H1 (cell line): ENCODE measurements around the gene S100A14. TPM values are rescaled to one million over a fixed set of nuclear protein-coding genes. Genes with fewer than 3 reads are reported as not detected.

Experiments
- CTCF ChIA-PET: fragments of 300-600 bp; sonication (Branson Sonifier 250); formaldehyde crosslinking; loops from one replicate; lab custom pipeline; 2021; ENCODE audit not compliant: partially characterized antibody; lab: Charles Lee
- POLR2A ChIA-PET: fragments of 300-600 bp; sonication (Branson Sonifier 250); formaldehyde crosslinking; loops from one replicate; lab custom pipeline; 2021; ENCODE audit warnings: inconsistent platforms; ENCODE audit not compliant: partially characterized antibody; lab: Charles Lee
- DNase-seq, 2 experiments: peaks; one replicate each; pipeline versions ENCODE4 v3.0.0 to v3.0.0-alpha.2; 2010 to 2022; ENCODE audit warnings: low spot score in 2 of 2, low read depth in 1 of 2, mixed read lengths in 1 of 2
- FAIRE-seq: peaks from 2 replicates; lab custom pipeline; 2011; peaks lifted over from hg19 to GRCh38; lab: Jason Lieb, UNC
- H2AFZ ChIP-seq: 2 replicates; pipeline ENCODE4 v1.8.1; 2012; ENCODE audit warnings: low read length, inconsistent platforms
- H2AK5ac ChIP-seq: 2 replicates; pipeline ENCODE4 v1.6.1; 2013; ENCODE audit warnings: low read depth, low read length
- H2BK120ac ChIP-seq: replicated peaks from 2 replicates; pipeline ENCODE3; 2013; ENCODE audit warnings: low read depth, low read length, inconsistent platforms
- H2BK12ac ChIP-seq: 2 replicates; pipeline ENCODE4 v1.6.1; 2013; ENCODE audit warnings: low read depth, low read length
- H2BK15ac ChIP-seq: 2 replicates; pipeline ENCODE4 v1.6.1; 2013; ENCODE audit warnings: low read length
- H2BK20ac ChIP-seq: 2 replicates; pipeline ENCODE4 v1.6.1; 2013; ENCODE audit warnings: low read length
- H2BK5ac ChIP-seq: 2 replicates; pipeline ENCODE4 v1.6.1; 2013; ENCODE audit warnings: low read depth, low read length
- H3K14ac ChIP-seq: 2 replicates; pipeline ENCODE4 v1.6.1; 2013; ENCODE audit warnings: inconsistent platforms; ENCODE audit not compliant: insufficient read length
- H3K18ac ChIP-seq: 2 replicates; pipeline ENCODE4 v1.6.1; 2013; ENCODE audit warnings: low read length; ENCODE audit errors: extremely low read depth
- H3K23ac ChIP-seq: 2 replicates; pipeline ENCODE4 v1.6.1; 2013; ENCODE audit warnings: inconsistent platforms; ENCODE audit not compliant: insufficient read length
- H3K23me2 ChIP-seq: 2 replicates; pipeline ENCODE4 v1.6.1; 2013; ENCODE audit warnings: low read depth, low read length
- H3K27ac ChIP-seq: 2 replicates; pipeline ENCODE4 v1.6.1; 2011; ENCODE audit warnings: low read depth, low read length, inconsistent platforms
- H3K27me3 ChIP-seq, 4 experiments: replicated peaks in 1 of 4; 1 replicate in 1 of 4; 2 replicates in 3 of 4; pipeline versions ENCODE4 v1.6.1 to v1.8.1; 2011 to 2013; ENCODE audit warnings: low read length in 3 of 4, mild to moderate bottlenecking in 3 of 4, inconsistent platforms in 2 of 4, mixed read lengths in 2 of 4, moderate library complexity in 1 of 4; ENCODE audit not compliant: control insufficient read depth in 3 of 4, insufficient read depth in 3 of 4; ENCODE audit errors: extremely low read depth in 1 of 4
- H3K36me3 ChIP-seq, 4 experiments: 2 replicates each; pipeline versions ENCODE4 v1.6.1 to v1.8.1; 2011 to 2013; ENCODE audit warnings: mild to moderate bottlenecking in 4 of 4, low read length in 3 of 4, moderate library complexity in 2 of 4, control low read depth in 1 of 4, inconsistent platforms in 1 of 4; ENCODE audit not compliant: insufficient read depth in 4 of 4, control insufficient read depth in 2 of 4
- H3K4ac ChIP-seq: replicated peaks from 2 replicates; pipeline ENCODE3; 2013; ENCODE audit warnings: low read length, low read depth, mixed read lengths, inconsistent platforms; ENCODE audit not compliant: insufficient read length
- H3K4me1 ChIP-seq, 4 experiments: replicated peaks in 1 of 4; 1 replicate in 1 of 4; 2 replicates in 3 of 4; pipeline versions ENCODE4 v1.6.1 to v1.8.1; 2011 to 2013; ENCODE audit warnings: low read length in 3 of 4, inconsistent platforms in 2 of 4, mixed read lengths in 1 of 4; ENCODE audit not compliant: insufficient read depth in 4 of 4, control insufficient read depth in 3 of 4
- H3K4me2 ChIP-seq, 2 experiments: 2 replicates each; pipeline versions ENCODE4 v1.6.1 to v1.8.1; 2011 to 2013; ENCODE audit warnings: low read depth in 2 of 2, low read length in 2 of 2, control low read depth in 1 of 2, inconsistent platforms in 1 of 2, mild to moderate bottlenecking in 1 of 2; ENCODE audit not compliant: insufficient read depth in 1 of 2
- H3K4me3 ChIP-seq, 4 experiments: fragments of 200-600, 300-600 bp in 1 of 4; sonication (generic), shearing (Covaris generic), sonication (Bioruptor Twin) in 1 of 4; 2 replicates each; pipeline versions ENCODE4 v1.5.1 to v1.8.1; 2011 to 2016; ENCODE audit warnings: low read length in 4 of 4, low read depth in 3 of 4, control low read depth in 2 of 4, inconsistent platforms in 2 of 4, mild to moderate bottlenecking in 2 of 4, mixed read lengths in 1 of 4, moderate library complexity in 1 of 4; ENCODE audit not compliant: insufficient read depth in 2 of 4; ENCODE audit errors: extremely low read depth in 1 of 4
- H3K56ac ChIP-seq: replicated peaks from 2 replicates; pipeline ENCODE3; 2013; ENCODE audit warnings: low read depth, mild to moderate bottlenecking, mixed read lengths, low read length, inconsistent platforms; ENCODE audit not compliant: insufficient read length
- H3K79me1 ChIP-seq: 2 replicates; pipeline ENCODE4 v1.6.1; 2013; ENCODE audit warnings: low read depth, low read length, control low read depth
- H3K79me2 ChIP-seq, 2 experiments: 2 replicates each; pipeline versions ENCODE4 v1.6.1 to v1.8.1; 2012 to 2013; ENCODE audit warnings: low read length in 2 of 2, mild to moderate bottlenecking in 2 of 2, inconsistent platforms in 1 of 2; ENCODE audit not compliant: insufficient read depth in 2 of 2, control insufficient read depth in 1 of 2
- H3K9ac ChIP-seq, 4 experiments: replicated peaks in 1 of 4; 1 replicate in 1 of 4; 2 replicates in 3 of 4; pipeline versions ENCODE4 v1.6.1 to v1.8.1; 2011 to 2013; ENCODE audit warnings: low read depth in 3 of 4, low read length in 3 of 4, control low read depth in 2 of 4, mild to moderate bottlenecking in 2 of 4, moderate library complexity in 2 of 4, inconsistent platforms in 1 of 4; ENCODE audit errors: extremely low read depth in 1 of 4
- H3K9me3 ChIP-seq, 2 experiments: 2 replicates each; pipeline versions ENCODE4 v1.6.1 to v1.8.1; 2012 to 2013; ENCODE audit warnings: mild to moderate bottlenecking in 2 of 2, moderate library complexity in 2 of 2, control low read depth in 1 of 2, inconsistent platforms in 1 of 2, low read depth in 1 of 2, low read length in 1 of 2, mixed read lengths in 1 of 2; ENCODE audit not compliant: insufficient read depth in 2 of 2
- H4K20me1 ChIP-seq, 2 experiments: replicated peaks in 1 of 2; 2 replicates each; pipeline versions ENCODE3 to v1.8.1; 2011 to 2013; ENCODE audit warnings: inconsistent platforms in 2 of 2, low read length in 2 of 2, mild to moderate bottlenecking in 1 of 2; ENCODE audit not compliant: insufficient read depth in 2 of 2, control insufficient read depth in 1 of 2
- H4K5ac ChIP-seq: 2 replicates; pipeline ENCODE4 v1.6.1; 2013; ENCODE audit warnings: low read length, low read depth, mixed read lengths, inconsistent platforms; ENCODE audit not compliant: insufficient read length
- H4K8ac ChIP-seq: 2 replicates; pipeline ENCODE4 v1.8.0; 2013; ENCODE audit warnings: mild to moderate bottlenecking, moderate library complexity, low read length, inconsistent platforms; ENCODE audit not compliant: insufficient read depth; ENCODE audit errors: extremely low read depth
- H4K91ac ChIP-seq: replicated peaks from 2 replicates; pipeline ENCODE3; 2013; ENCODE audit warnings: low read length, mixed read lengths, inconsistent platforms; ENCODE audit not compliant: insufficient read length
- BCL11A ChIP-seq, 2 experiments: IDR thresholded peaks; one replicate each; pipeline ENCODE4 v1.6.1; 2011; ENCODE audit warnings: low read depth in 2 of 2, low read length in 2 of 2, mild to moderate bottlenecking in 2 of 2
- BRCA1 ChIP-seq: IDR thresholded peaks from 2 replicates; pipeline ENCODE4 v1.6.1; 2012; ENCODE audit warnings: low read depth, low read length, improper control_type of control experiment
- CEBPB ChIP-seq: IDR thresholded peaks from 2 replicates; pipeline ENCODE4 v1.6.1; 2012; ENCODE audit warnings: low read depth, low read length
- CREB1 ChIP-seq: IDR thresholded peaks from 2 replicates; pipeline ENCODE4 v1.6.1; 2012; ENCODE audit warnings: inconsistent platforms
- CTBP2 ChIP-seq: IDR thresholded peaks from 2 replicates; pipeline ENCODE4 v1.7.0; 2011; ENCODE audit warnings: borderline replicate concordance, mild to moderate bottlenecking, moderate library complexity, mixed read lengths, low read length; ENCODE audit not compliant: insufficient read depth, insufficient read length
- RXRA ChIP-seq: IDR thresholded peaks from 2 replicates; pipeline ENCODE4 v1.6.1; 2011; ENCODE audit warnings: low read depth, mild to moderate bottlenecking, low read length, moderate library complexity; ENCODE audit not compliant: insufficient read depth
- SP1 ChIP-seq: IDR thresholded peaks from 2 replicates; pipeline ENCODE4 v1.6.1; 2011; ENCODE audit warnings: low read depth, low read length
- WGBS, 2 experiments: shearing (Covaris generic) in 1 of 2; methylation state at CpG; one replicate each; pipeline versions ENCODE4 v1.1.6 to v1.1.7; 2013 to 2015; ENCODE audit warnings: low lambda C conversion rate in 2 of 2, mixed read lengths in 2 of 2, inconsistent platforms in 1 of 2, low coverage in 1 of 2, missing lambda C conversion rate in 1 of 2; ENCODE audit not compliant: insufficient replicate concordance in 2 of 2, insufficient coverage in 1 of 2, insufficient read length in 1 of 2; ENCODE audit errors: extremely low coverage in 1 of 2, missing lambda C conversion rate in 1 of 2; 5-methylcytosine and 5-hydroxymethylcytosine counted together
- polyA plus RNA-seq, 7 experiments: library from polyadenylated mRNA; depleted of rRNA in 3 of 7; stranded (reverse) in 5 of 7; unstranded in 2 of 7; fragments of >200 nt in 5 of 7; fragments of 200-250 nt in 2 of 7; gene quantifications; 1 replicate in 5 of 7; 2 replicates in 1 of 7; 4 replicates in 1 of 7; pipeline versions ENCODE4 v1.2.1 to v1.2.3, GENCODE V29; 2011 to 2013; ENCODE audit warnings: missing spikeins in 2 of 7, mixed read lengths in 2 of 7
- total RNA-seq: library from RNA; stranded (reverse); fragmentation: NEBNext Ultra II Directional; extraction: Animal tissue kit (Norgen Biotek cat#: 25700); gene quantifications from 2 replicates; pipeline ENCODE4 v1.2.1, GENCODE V29; 2021
- TF ChIP-seq, protein P1 (sequence below), 3 experiments: IDR thresholded peaks; 1 replicate in 2 of 3; 2 replicates in 1 of 3; pipeline versions ENCODE4 v1.5.1 to v1.6.1; 2011; ENCODE audit warnings: low read length in 3 of 3, mild to moderate bottlenecking in 3 of 3, inconsistent platforms in 2 of 3, low read depth in 1 of 3, moderate library complexity in 1 of 3; ENCODE audit not compliant: insufficient read depth in 1 of 3; ENCODE audit errors: control extremely low read depth in 1 of 3

The S100A14 gene
- total and polyA plus RNA-seq, 2 of the 8 experiments (the other 6 are each of a cell fraction or from before 2014, with no cell fraction given) = 1.4 to 5.3 TPM

DNA sequence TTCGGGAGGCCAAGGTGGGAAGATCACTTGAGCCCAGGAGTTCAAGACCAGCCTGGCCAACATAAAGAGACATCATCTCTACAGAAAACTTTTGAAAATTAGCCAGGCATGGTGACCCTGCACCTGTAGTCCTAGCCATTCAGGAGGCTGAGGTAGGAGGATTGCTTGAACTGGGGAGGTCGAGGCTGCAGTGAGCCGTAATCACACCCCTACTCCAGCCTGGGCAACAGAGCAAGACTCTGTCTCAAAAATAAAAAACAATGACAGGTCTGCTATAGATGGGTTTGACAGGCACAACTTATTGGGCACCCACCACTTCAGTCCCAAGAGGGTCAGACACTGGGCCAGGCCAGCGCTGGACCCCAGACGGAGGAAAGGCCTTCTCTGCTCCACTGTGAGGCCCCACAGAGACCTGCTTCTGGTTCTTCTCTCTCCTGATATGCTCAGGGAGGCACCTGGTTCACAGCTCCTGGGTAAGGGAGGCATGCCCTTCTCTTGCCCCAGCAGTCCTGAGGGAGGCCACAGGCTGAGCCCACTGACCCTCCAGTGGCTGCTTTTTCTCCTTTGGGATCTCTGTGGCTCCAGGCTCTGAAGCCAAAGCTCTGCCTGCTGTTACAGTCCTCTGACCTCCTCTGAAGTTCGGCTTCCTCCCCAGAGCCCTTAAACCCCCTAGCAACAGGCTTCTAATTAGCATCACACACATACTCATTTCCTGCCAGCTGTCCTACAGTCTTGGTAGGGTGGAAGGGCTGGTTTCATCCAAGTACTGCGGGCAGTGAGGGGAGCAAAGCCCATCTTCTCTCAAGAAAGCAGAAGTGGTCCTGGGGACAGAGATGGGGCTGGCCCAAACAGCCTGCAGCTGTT is 17.6 kb downstream of the S100A14 start:
- peaks cover 3 to 10% (median 5%) of the 10 kb centered on the region in 4 experiments; a peak in 4 of 7 replicates for H3K4me1 ChIP-seq
- peak; percentile 53 to 63 for DNase-seq
- no peaks in the 10 kb centered on the region for H3K79me2 ChIP-seq
- no peaks in the 10 kb centered on the region for H3K36me3 ChIP-seq
- peak overlapping the region; percentile 86; the same call in 1 of the 2 replicates for H3K18ac ChIP-seq
- H2AFZ ChIP-seq = peak overlapping the region; percentile 74; the same call in 1 of the 2 replicates
- no peaks in the 10 kb centered on the region for H3K9me3 ChIP-seq
- H3K9ac ChIP-seq = no peak overlapping the region; a peak in 2 of 7 replicates
- H3K27ac ChIP-seq = no peak overlapping the region
- no peaks in the 10 kb centered on the region for H4K20me1 ChIP-seq
- ChIA-PET CTCF (interaction anchor here (0.8 to 7.9 kb wide), 12 partner anchors 14 to 89 kb away, joined by 3 to 80 read pairs (median 4); partner anchors contain the start of genes S100A13, S100A14 and S100A16), POLR2A (interaction anchor here (0.5 to 4.2 kb wide), 17 partner anchors 8 to 106 kb away, joined by 3 to 20 read pairs (median 4); partner anchors contain the start of genes CHTOP, S100A1, S100A13 and S100A16)
- no peaks in the 10 kb centered on the region for H3K79me1 ChIP-seq
- H3K4me2 ChIP-seq = peak overlapping the region; percentile 31 to 59
- H3K23ac ChIP-seq = no peak overlapping the region
- no peak overlapping the region for H2BK120ac ChIP-seq
- no peaks in the 10 kb centered on the region; the same call in 1 of the 2 replicates for H3K23me2 ChIP-seq
- no peaks in the 10 kb centered on the region for H3K27me3 ChIP-seq
- H3K4me3 ChIP-seq = no peak overlapping the region
- peak overlapping the region; percentile 87; the same call in 1 of the 2 replicates for H2BK12ac ChIP-seq
- H2BK20ac ChIP-seq = 0 out of 2 replicates have a peak overlapping the region, but pooled peaks have one; percentile 61
- peak overlapping the region; percentile 97; the same call in 1 of the 2 replicates for H2BK5ac ChIP-seq
- no peak overlapping the region for H2BK15ac ChIP-seq
- 73% methylated on average over 7 of the region's 7 CpGs; no CpG with 5 or more reads in 1 of the 2 experiments for WGBS, 2 experiments
- no peak overlapping the region for H3K14ac ChIP-seq
- 0 out of 2 replicates have a peak overlapping the region, but pooled peaks have one; percentile 65 for H2AK5ac ChIP-seq
- H3K4ac ChIP-seq = no peak overlapping the region
- peak; percentile 48 for FAIRE-seq
- H4K91ac ChIP-seq = peak overlapping the region; percentile 38
- H4K8ac ChIP-seq = no peak overlapping the region
- H4K5ac ChIP-seq = no peak overlapping the region
- H3K56ac ChIP-seq = no peak overlapping the region
- no peak for TF ChIP-seq RXRA
- TF ChIP-seq CREB1 = no peak
- TF ChIP-seq CEBPB = no peak
- TF ChIP-seq CTBP2 = no peak
- TF ChIP-seq BCL11A (IDR thresholded peaks at IDR 0.05; ENCODE audit: low read depth in 2 of 2, low read length in 2 of 2) = no peak
- TF ChIP-seq, protein P1, sequence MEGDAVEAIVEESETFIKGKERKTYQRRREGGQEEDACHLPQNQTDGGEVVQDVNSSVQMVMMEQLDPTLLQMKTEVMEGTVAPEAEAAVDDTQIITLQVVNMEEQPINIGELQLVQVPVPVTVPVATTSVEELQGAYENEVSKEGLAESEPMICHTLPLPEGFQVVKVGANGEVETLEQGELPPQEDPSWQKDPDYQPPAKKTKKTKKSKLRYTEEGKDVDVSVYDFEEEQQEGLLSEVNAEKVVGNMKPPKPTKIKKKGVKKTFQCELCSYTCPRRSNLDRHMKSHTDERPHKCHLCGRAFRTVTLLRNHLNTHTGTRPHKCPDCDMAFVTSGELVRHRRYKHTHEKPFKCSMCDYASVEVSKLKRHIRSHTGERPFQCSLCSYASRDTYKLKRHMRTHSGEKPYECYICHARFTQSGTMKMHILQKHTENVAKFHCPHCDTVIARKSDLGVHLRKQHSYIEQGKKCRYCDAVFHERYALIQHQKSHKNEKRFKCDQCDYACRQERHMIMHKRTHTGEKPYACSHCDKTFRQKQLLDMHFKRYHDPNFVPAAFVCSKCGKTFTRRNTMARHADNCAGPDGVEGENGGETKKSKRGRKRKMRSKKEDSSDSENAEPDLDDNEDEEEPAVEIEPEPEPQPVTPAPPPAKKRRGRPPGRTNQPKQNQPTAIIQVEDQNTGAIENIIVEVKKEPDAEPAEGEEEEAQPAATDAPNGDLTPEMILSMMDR (IDR thresholded peaks at IDR 0.05; ENCODE audit: control extremely low read depth in 1 of 3, insufficient read depth in 1 of 3, low read depth in 1 of 3, low read length in 3 of 3) = no peak
- peak; percentile 63; the same call in 1 of the 2 replicates for TF ChIP-seq SP1
- no peak for TF ChIP-seq BRCA1
